ENCODE results near the gene LRATD1.
"Not testable (repeated sequence)": the region's sequence is repeated elsewhere in the genome, so short reads cannot be mapped to it uniquely, and the experiment has no call there.

Gene LRATD1

GRCh38 chr2:14632133-14632936 is at the start of gene LRATD1:
Gene LRATD1 (plus strand): TSS chr2:14632717. CDS start chr2:14633980, 1,263 bp downstream.
- DNase-seq: no peak

- DNase-seq: no peak
Observed at GRCh38 chr2:14583059-14583458, 49.5 kb upstream of the LRATD1 start.

GRCh38 chr2:14583802-14584201 is 48.7 kb upstream of the LRATD1 start:
- no peak for DNase-seq

GRCh38 chr2:14587119-14587518 is 45.4 kb upstream of the LRATD1 start:
- no peak for DNase-seq

- no peak for DNase-seq
Observed at GRCh38 chr2:14601156-14601770, 31.3 kb upstream of the LRATD1 start.

GRCh38 chr2:14602309-14602708 is 30.2 kb upstream of the LRATD1 start:
- DNase-seq: no peak

- no peak for DNase-seq
Observed at GRCh38 chr2:14603676-14604075, 28.8 kb upstream of the LRATD1 start.

GRCh38 chr2:14608245-14608644 is 24.3 kb upstream of the LRATD1 start:
- no peak for DNase-seq

- DNase-seq: no peak
Observed at GRCh38 chr2:14614017-14614416, 18.5 kb upstream of the LRATD1 start.

GRCh38 chr2:14615121-14615520 is 17.4 kb upstream of the LRATD1 start:
- no peak for DNase-seq

- no peak for DNase-seq
Observed at GRCh38 chr2:14615760-14616159, 16.8 kb upstream of the LRATD1 start.

- DNase-seq: no peak
Observed at GRCh38 chr2:14616342-14616741, 16.2 kb upstream of the LRATD1 start.

GRCh38 chr2:14616950-14617349 is 15.6 kb upstream of the LRATD1 start:
- no peak for DNase-seq

- no peak for DNase-seq
Observed at GRCh38 chr2:14619441-14619840, 13.1 kb upstream of the LRATD1 start.

- no peak for DNase-seq
Observed at GRCh38 chr2:14621114-14621513, 11.4 kb upstream of the LRATD1 start.

GRCh38 chr2:14621906-14622549 is 10.5 kb upstream of the LRATD1 start:
- no peak for DNase-seq

- DNase-seq: not testable (repeated sequence)
Observed at GRCh38 chr2:14622550-14622939, 10.0 kb upstream of the LRATD1 start.

- DNase-seq: no peak
Observed at GRCh38 chr2:14623237-14623636, 9.3 kb upstream of the LRATD1 start.

- no peak for DNase-seq
Observed at GRCh38 chr2:14626873-14627272, 5.6 kb upstream of the LRATD1 start.

- DNase-seq: no peak
Observed at GRCh38 chr2:14628901-14629300, 3.6 kb upstream of the LRATD1 start.

- DNase-seq: no peak
Observed at GRCh38 chr2:14631406-14632040, 994 bp upstream of the LRATD1 start.

- DNase-seq: no peak
Observed at GRCh38 chr2:14633061-14633460, 544 bp downstream of the LRATD1 start.

- no peak for DNase-seq
Observed at GRCh38 chr2:14633461-14634181, 1.1 kb downstream of the LRATD1 start.

All from activated effector memory CD4-positive, alpha-beta T cell treated with Interleukin-2 at 50 U/mL for 16 hours (primary cell).